GM18517 (cell line): ENCODE data around the gene DAPL1.

Experiments used
- ATAC-seq: cut with Tn5 transposase; IDR thresholded peaks from one replicate; pipeline ENCODE4 v1.9.1; 2021; ENCODE audit warnings: mild to moderate bottlenecking, moderate library complexity; ENCODE audit not compliant: unreplicated experiment

Gene DAPL1

GRCh38 chr2:158795195-158795924, at the start of gene DAPL1:
Gene DAPL1 (plus strand): TSS chr2:158795317. CDS start chr2:158795373, 56 bp downstream.
- no peak for ATAC-seq

GRCh38 chr2:158745866-158746382, 49.2 kb upstream of the DAPL1 start:
- no peak for ATAC-seq

- no peak for ATAC-seq
Observed at GRCh38 chr2:158746488-158746887, 48.6 kb upstream of the DAPL1 start.

GRCh38 chr2:158747281-158747680, 47.8 kb upstream of the DAPL1 start:
- ATAC-seq: no peak

GRCh38 chr2:158748926-158749590, 46.1 kb upstream of the DAPL1 start:
- ATAC-seq: no peak

GRCh38 chr2:158750458-158751125, 44.5 kb upstream of the DAPL1 start:
- no peak for ATAC-seq

- no peak for ATAC-seq
Observed at GRCh38 chr2:158753641-158754611, 41.2 kb upstream of the DAPL1 start.

GRCh38 chr2:158755310-158756087, 39.6 kb upstream of the DAPL1 start:
- no peak for ATAC-seq

- ATAC-seq: no peak
Observed at GRCh38 chr2:158756331-158756730, 38.8 kb upstream of the DAPL1 start.

- ATAC-seq: no peak
Observed at GRCh38 chr2:158756976-158757375, 38.1 kb upstream of the DAPL1 start.

- no peak for ATAC-seq
Observed at GRCh38 chr2:158760887-158761286, 34.2 kb upstream of the DAPL1 start.

- no peak for ATAC-seq
Observed at GRCh38 chr2:158761621-158762020, 33.5 kb upstream of the DAPL1 start.

GRCh38 chr2:158762336-158762735, 32.8 kb upstream of the DAPL1 start:
- no peak for ATAC-seq

- no peak for ATAC-seq
Observed at GRCh38 chr2:158766524-158766923, 28.6 kb upstream of the DAPL1 start.

- no peak for ATAC-seq
Observed at GRCh38 chr2:158772306-158773078, 22.6 kb upstream of the DAPL1 start.

- no peak for ATAC-seq
Observed at GRCh38 chr2:158773121-158773520, 22.0 kb upstream of the DAPL1 start.

GRCh38 chr2:158774681-158775080, 20.4 kb upstream of the DAPL1 start:
- ATAC-seq: no peak

GRCh38 chr2:158775273-158776027, 19.7 kb upstream of the DAPL1 start:
- no peak for ATAC-seq
